HG02763 (cell line): ENCODE measurements around the gene ANKRD23.
A peak's percentile ranks its signal among the peaks of the same experiment; 100 is the strongest.
"Not testable (repeated sequence)": the region's sequence is repeated elsewhere in the genome, so short reads cannot be mapped to it uniquely, and the experiment has no call there.

Source experiments
- ATAC-seq: cut with Tn5 transposase; IDR thresholded peaks from one replicate; pipeline ENCODE4 v1.9.1; 2021; ENCODE audit warnings: mild to moderate bottlenecking, moderate library complexity; ENCODE audit not compliant: unreplicated experiment

Gene ANKRD23

GRCh38 chr2:96864343-96865091 is 20.7 kb upstream of the ANKRD23 start:
- no peak for ATAC-seq

DNA sequence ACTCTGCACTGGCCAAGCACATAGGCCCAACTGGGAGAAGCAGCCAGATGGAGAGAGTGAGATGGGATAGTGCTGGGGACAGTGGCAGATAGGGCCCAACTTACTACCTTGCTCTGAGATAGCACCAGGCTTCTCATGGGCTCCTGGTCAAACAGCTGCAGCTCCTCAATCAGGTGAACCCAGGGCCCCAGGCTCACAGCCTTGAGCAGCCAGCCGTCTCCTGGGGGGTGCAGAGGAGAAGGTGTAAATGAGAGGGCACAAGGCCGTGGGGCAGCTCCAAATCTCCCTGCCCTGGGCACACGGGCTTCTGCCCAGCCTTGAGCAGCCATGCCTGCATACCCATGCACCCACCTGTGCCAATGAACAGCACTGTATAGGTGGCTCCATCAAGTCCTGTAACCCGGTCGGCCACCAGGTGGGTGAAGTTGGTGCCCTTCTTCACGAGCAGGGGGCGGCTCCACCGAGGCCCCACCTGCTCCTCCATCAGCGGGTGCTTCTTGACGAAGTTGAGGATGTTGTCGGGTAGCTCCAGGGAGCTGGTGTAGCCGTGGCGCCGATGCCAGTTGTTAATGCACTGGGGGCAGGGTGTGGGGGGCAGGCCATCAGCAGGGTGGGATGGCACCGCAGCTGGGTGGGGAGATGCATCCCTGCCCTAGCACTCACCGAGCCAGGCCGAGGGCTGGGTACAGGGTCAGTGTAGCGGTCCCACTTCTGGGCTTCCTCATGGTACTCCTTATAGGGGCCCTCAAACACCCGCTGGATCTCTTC is 19.9 kb upstream of the ANKRD23 start:
- no peak for ATAC-seq

- not testable (repeated sequence) for ATAC-seq
Measured at GRCh38 chr2:96863056-96863455, 19.2 kb upstream of the ANKRD23 start.

- ATAC-seq = no peak
Measured at GRCh38 chr2:96861074-96861473, 17.3 kb upstream of the ANKRD23 start.

GRCh38 chr2:96860065-96861029 is 16.5 kb upstream of the ANKRD23 start:
- no peak for ATAC-seq

- no peak for ATAC-seq
Measured at GRCh38 chr2:96859681-96860064, 15.9 kb upstream of the ANKRD23 start.

DNA sequence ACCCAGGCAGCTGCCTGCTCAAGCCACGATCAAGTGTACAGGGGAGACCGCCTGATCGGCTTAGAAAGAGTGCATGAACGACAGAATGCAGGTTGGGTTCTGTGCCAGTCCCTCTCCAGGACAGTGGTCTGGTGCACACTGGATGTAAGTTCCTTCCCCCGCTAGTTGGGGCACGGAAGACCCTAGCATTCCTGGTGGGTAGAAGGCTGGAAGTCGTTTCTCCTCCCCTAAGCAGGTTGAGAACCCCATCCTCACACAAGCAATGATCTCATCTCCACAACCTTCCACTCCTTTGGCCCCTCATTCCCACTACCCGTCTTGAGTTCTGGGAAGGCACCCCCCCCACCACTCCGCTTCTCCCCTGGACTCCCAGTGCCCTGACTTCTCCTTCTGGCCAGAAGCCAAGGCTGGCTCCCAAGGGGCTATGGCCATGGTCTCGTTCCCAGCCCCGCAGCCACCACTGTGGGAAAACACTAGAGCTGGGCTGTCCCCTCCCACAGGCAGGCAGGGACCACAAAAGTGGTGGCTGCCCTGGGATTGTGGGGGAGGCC is 15.4 kb upstream of the ANKRD23 start:
- no peak for ATAC-seq

GRCh38 chr2:96857667-96858372 is 14.0 kb upstream of the ANKRD23 start, which contains the start of gene ANKRD39:
TSS of gene ANKRD39 (minus strand) at chr2:96858016. CDS start at chr2:96857987, 29 bp downstream.
- ATAC-seq = peak; percentile 90

GRCh38 chr2:96856776-96857666 is 13.2 kb upstream of the ANKRD23 start:
- ATAC-seq = no peak

DNA sequence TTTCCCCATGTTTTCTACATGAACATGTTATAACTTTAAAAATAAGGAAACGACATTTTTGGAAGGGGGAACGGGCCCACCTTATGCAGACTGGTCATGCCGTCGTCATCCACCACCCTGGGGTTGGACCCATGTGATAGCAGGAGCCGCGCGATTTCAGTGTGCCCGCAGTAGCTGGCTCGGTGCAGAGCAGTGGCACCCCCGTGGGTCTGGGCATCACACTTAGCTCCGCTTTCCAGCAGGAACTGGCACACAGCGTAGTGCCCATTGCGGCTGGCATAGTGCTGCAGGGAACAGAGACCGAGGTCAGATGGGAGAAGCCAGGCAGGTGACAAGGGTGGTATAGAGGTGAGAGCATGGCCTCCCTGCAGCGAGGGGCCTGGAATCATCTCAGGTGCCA is 9.5 kb upstream of the ANKRD23 start:
- no peak for ATAC-seq

GRCh38 chr2:96852667-96853066 is 8.8 kb upstream of the ANKRD23 start:
- ATAC-seq = no peak

DNA sequence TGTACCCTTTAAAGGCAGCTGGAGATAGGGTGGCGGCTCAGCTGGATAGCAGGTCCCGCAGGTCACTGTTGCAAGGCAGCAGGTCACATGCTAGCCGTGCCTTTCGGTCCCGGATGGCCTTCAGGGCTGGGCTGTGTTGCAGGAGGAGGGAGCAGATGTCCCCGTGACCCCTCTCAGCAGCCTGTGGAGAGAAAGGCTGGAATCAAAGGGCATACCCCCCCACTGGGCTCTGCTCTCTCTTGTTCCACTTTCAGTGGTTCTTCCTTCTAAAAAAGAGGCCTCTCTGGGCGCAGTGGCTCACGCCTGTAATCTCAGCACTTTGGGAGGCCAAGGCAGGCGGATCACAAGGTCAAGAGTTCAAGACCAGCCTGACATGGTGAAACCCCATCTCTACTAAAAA is 4.4 kb upstream of the ANKRD23 start:
- no peak for ATAC-seq

GRCh38 chr2:96847586-96847985 is 3.8 kb upstream of the ANKRD23 start:
- no peak for ATAC-seq

GRCh38 chr2:96846825-96847224 is 3.0 kb upstream of the ANKRD23 start:
- ATAC-seq = no peak

DNA sequence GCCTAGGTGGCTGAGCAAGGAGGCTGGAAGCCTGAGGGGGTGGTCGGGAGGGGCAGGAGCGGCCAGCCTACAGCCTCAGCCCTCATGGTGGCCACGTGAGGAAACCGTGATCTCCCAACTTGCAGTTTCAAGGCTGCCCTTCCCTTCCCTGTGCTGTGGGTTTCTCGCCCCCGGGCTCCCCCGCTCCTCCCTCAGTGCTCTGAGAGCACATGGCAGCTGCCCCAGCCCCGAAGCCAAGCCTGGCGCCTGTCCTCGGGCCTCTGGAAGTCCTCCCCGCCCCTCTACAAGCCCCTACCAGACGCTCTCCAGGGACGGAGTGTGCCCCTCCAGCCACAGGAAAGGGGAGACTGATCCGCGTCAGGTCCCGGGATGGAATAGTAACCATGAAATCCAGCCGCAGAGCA is 586 bp upstream of the ANKRD23 start:
- ATAC-seq = no peak

DNA sequence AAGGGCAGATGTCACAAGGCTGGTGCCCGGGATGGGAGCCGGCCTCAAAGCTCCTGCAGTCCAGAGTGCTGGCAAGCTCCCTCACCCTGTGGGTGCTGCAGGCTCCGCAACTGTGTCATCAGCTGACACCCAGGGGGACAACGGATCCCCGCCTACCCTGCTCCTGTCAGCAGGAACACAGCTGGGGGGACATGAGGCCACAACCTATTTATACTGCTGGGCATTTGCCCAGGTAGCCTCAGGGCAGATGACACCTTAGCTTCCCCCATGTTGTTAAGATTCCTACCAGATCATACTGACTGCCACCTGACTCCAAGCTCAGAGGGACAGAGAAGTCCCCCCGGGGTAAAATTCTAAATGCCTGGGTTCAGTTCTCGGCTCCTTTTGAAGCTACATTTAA is 1.2 kb downstream of the ANKRD23 start:
- no peak for ATAC-seq

DNA sequence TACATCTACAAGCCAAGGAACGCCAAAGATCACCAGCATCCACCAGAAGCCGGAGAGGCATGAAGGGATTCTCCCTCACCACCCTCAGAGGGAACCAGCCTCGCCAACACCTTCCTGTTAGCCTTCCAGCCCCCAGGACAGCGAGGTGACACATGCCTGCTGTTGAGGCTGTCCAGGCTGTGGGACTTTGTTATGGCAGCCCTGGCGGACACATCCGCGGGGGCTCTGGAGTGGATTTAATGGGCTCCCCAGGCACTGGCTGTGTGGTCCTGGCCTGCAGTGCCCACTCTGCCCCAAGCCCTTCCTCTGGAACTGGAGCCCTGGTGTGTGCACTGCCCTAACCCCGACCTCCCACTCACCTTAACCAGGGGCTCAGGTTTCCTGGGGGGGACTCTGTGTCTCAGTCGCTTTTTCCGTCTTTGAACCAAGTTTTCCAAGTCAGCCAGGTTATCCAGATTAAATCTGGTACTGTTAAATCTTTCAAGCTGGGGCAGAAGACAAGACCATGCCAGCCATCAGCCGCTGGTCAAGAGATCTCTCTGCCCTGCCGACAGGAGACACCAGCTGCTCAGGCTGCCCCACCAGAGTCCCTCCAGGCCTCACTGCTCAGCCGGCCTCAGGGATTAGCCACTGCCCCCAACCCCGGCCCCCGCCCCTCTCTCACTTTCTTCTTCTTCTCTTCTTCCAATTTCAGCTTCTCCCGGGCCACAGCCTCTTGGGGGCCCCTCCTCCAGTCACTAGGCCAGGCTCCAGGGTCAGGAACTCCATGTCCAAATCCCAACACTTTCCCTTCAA is 1.9 kb downstream of the ANKRD23 start:
- no peak for ATAC-seq
